Liver (tissue), 9 donors: ENCODE measurements around the gene TM9SF2. TPM values are rescaled to one million over a fixed set of nuclear protein-coding genes. Genes with fewer than 3 reads are reported as not detected.

Experiments used
- DNase-seq: peaks from one replicate; pipeline ENCODE4 v3.0.0-alpha.2; 2017; ENCODE audit warnings: low spot score
- H3K27ac ChIP-seq, 2 donors: one replicate each; pipeline ENCODE4 v1.7.0; 2013; ENCODE audit warnings: inconsistent platforms in 2 of 2, low read length in 2 of 2, control low read depth in 1 of 2, low read depth in 1 of 2, mild to moderate bottlenecking in 1 of 2
- H3K27me3 ChIP-seq, 4 donors: one replicate each; pipeline versions ENCODE4 v1.6.1 to v1.7.0; 2013; ENCODE audit warnings: low read length in 3 of 4, inconsistent platforms in 1 of 4, mild to moderate bottlenecking in 1 of 4, moderate library complexity in 1 of 4; ENCODE audit not compliant: control insufficient read depth in 4 of 4, insufficient read depth in 4 of 4
- H3K36me3 ChIP-seq, 4 donors: one replicate each; pipeline versions ENCODE4 v1.6.1 to v1.7.0; 2013; ENCODE audit warnings: low read length in 3 of 4, mild to moderate bottlenecking in 3 of 4, low read depth in 1 of 4, moderate library complexity in 1 of 4; ENCODE audit not compliant: control insufficient read depth in 4 of 4, insufficient read depth in 3 of 4
- H3K4me1 ChIP-seq, 4 donors: one replicate each; pipeline versions ENCODE4 v1.6.1 to v1.7.0; 2013; ENCODE audit warnings: low read length in 3 of 4, mild to moderate bottlenecking in 3 of 4, moderate library complexity in 1 of 4; ENCODE audit not compliant: control insufficient read depth in 4 of 4, insufficient read depth in 4 of 4
- H3K4me3 ChIP-seq, 3 donors: one replicate each; pipeline versions ENCODE4 v1.6.1 to v1.7.0; 2013; ENCODE audit warnings: low read length in 3 of 3, control low read depth in 1 of 3, low read depth in 1 of 3, mild to moderate bottlenecking in 1 of 3
- H3K9ac ChIP-seq, 2 donors: one replicate each; pipeline ENCODE4 v1.7.0; 2013; ENCODE audit warnings: low read length in 2 of 2, mild to moderate bottlenecking in 2 of 2, moderate library complexity in 2 of 2, control low read depth in 1 of 2, low read depth in 1 of 2
- H3K9me3 ChIP-seq, 4 donors: one replicate each; pipeline versions ENCODE4 v1.6.1 to v1.7.0; 2013; ENCODE audit warnings: low read length in 3 of 4; ENCODE audit not compliant: control insufficient read depth in 4 of 4
- ATF3 ChIP-seq: IDR thresholded peaks from 2 replicates; pipeline ENCODE4 v1.6.1; 2016; ENCODE audit warnings: antibody characterized with exemption
- CTCF ChIP-seq: fragments of 150-350 bp; IDR thresholded peaks from 2 replicates; pipeline ENCODE4 v1.5.1; 2017; ENCODE audit warnings: improper control_type of control experiment, low read depth, low read length; ENCODE audit not compliant: missing input control
- EGR1 ChIP-seq, 2 donors: IDR thresholded peaks; 2 replicates each; pipeline ENCODE4 v1.6.1; 2016 to 2018; ENCODE audit warnings: antibody characterized with exemption in 2 of 2, low read depth in 2 of 2
- FOXA1 ChIP-seq: IDR thresholded peaks from 2 replicates; pipeline ENCODE4 v1.6.1; 2016; ENCODE audit warnings: antibody characterized with exemption
- FOXA2 ChIP-seq: IDR thresholded peaks from 2 replicates; pipeline ENCODE4 v1.6.1; 2016; ENCODE audit warnings: antibody characterized with exemption
- GABPA ChIP-seq, 2 donors: IDR thresholded peaks in 1 of 2; conservative IDR thresholded peaks in 1 of 2; 2 replicates each; pipeline ENCODE4 v1.6.1; 2016; ENCODE audit warnings: antibody characterized with exemption in 2 of 2, mild to moderate bottlenecking in 1 of 2, moderate library complexity in 1 of 2
- HNF4A ChIP-seq, 2 donors: conservative IDR thresholded peaks; 2 replicates each; pipeline ENCODE4 v1.6.1; 2016; ENCODE audit warnings: antibody characterized with exemption in 2 of 2, mild to moderate bottlenecking in 2 of 2
- HNF4G ChIP-seq: IDR thresholded peaks from 2 replicates; pipeline ENCODE4 v1.6.1; 2016; ENCODE audit warnings: antibody characterized with exemption
- JUND ChIP-seq, 2 donors: IDR thresholded peaks; 2 replicates each; pipeline ENCODE4 v1.6.1; 2016; ENCODE audit warnings: antibody characterized with exemption in 2 of 2
- MAX ChIP-seq: IDR thresholded peaks from 2 replicates; pipeline ENCODE4 v1.6.1; 2016; ENCODE audit warnings: antibody characterized with exemption
- NR2F2 ChIP-seq: IDR thresholded peaks from 2 replicates; pipeline ENCODE4 v1.6.1; 2016; ENCODE audit warnings: antibody characterized with exemption
- RAD21 ChIP-seq, 2 donors: IDR thresholded peaks; 2 replicates each; pipeline ENCODE4 v1.6.1; 2016; ENCODE audit warnings: antibody characterized with exemption in 2 of 2, mild to moderate bottlenecking in 2 of 2
- RXRA ChIP-seq, 2 donors: IDR thresholded peaks; 2 replicates each; pipeline ENCODE4 v1.6.1; 2017 to 2018; ENCODE audit warnings: antibody characterized with exemption in 2 of 2, mild to moderate bottlenecking in 1 of 2
- SP1 ChIP-seq: IDR thresholded peaks from 2 replicates; pipeline ENCODE4 v1.6.1; 2018; ENCODE audit warnings: antibody characterized with exemption, mild to moderate bottlenecking
- TAF1 ChIP-seq: conservative IDR thresholded peaks from 2 replicates; pipeline ENCODE4 v1.6.1; 2016; ENCODE audit warnings: antibody characterized with exemption, mild to moderate bottlenecking
- YY1 ChIP-seq: IDR thresholded peaks from 2 replicates; pipeline ENCODE4 v1.6.1; 2016; ENCODE audit warnings: antibody characterized with exemption, mild to moderate bottlenecking
- WGBS: extraction: QIAGEN DNeasy Blood & Tissue Kit; methylation state at CpG from one replicate; pipeline ENCODE4 v1.1.7; 2013; 5-methylcytosine and 5-hydroxymethylcytosine counted together
- polyA plus RNA-seq, 2 donors: library from polyadenylated mRNA; stranded (reverse) in 1 of 2; unstranded in 1 of 2; fragments of 200-250 nt in 1 of 2; fragments of >200 nt in 1 of 2; fragmentation: Nextera tagmentation in 1 of 2; extraction: Ambion mirVana in 1 of 2; gene quantifications; one replicate each; pipeline versions ENCODE4 v1.2.1 to v1.2.3, GENCODE V29; 2013 to 2015
- total RNA-seq, 2 donors: library from RNA; depleted of rRNA; stranded (reverse); fragments of >200 nt; gene quantifications; one replicate each; pipeline ENCODE4 v1.2.3, GENCODE V29; 2014
- TF ChIP-seq, protein P1 (sequence below): IDR thresholded peaks from 2 replicates; pipeline ENCODE4 v1.6.1; 2016; ENCODE audit warnings: antibody characterized with exemption, mild to moderate bottlenecking
- TF ChIP-seq, protein P2 (sequence below): IDR thresholded peaks from 2 replicates; pipeline ENCODE4 v1.6.1; 2016; ENCODE audit warnings: antibody characterized with exemption
- donor health status: healthy.
- donor health status: healthy.
- donor health status: healthy.
- donor health status: healthy.
- donor health status: healthy.

The TM9SF2 gene
- total and polyA plus RNA-seq, 4 donors, result 70.2 to 112 (median 99.0) TPM

DNA sequence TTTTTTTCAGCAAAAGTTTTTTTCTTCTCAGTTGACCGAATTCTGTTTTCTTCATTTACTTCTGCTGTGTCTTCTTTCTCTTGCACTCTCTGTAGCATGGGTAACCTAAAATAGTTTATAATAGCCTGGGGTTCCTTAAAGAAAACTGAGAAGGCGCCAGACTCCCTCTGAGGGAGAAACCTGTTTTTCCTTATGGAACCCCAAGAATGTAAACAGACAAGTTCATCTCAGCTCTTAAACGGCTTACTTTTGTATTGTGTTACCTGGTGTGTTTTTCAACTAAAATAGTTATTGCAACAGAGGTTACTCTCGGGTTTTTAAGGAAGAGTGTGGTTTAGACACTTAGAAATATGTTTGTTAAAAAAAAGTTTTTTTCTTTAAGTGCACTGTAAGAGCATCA, 23.8 kb upstream of the TM9SF2 start:
- DNase-seq, result no peak
- Histone ChIP-seq H3K27ac (no peak overlapping the region), H3K36me3 (no peaks in the 10 kb centered on the region), H3K9me3 (no peaks in the 10 kb centered on the region), H3K4me1 (no peaks in the 10 kb centered on the region), H3K4me3 (no peak overlapping the region), H3K9ac (no peak overlapping the region), H3K27me3 (no peaks in the 10 kb centered on the region)
- 80% methylated on average over 4 of the region's 4 CpGs for WGBS
- TF ChIP-seq FOXA1 (no peak), MAX (no peak), YY1 (no peak), HNF4G (no peak), RAD21 (IDR thresholded peaks at IDR 0.05) (no peak), GABPA (IDR thresholded peaks at IDR 0.05 in 1 of 2, conservative IDR thresholded peaks at IDR 0.05 in 1 of 2) (no peak), EGR1 (IDR thresholded peaks at IDR 0.05; ENCODE audit: low read depth in 2 of 2) (no peak), TAF1 (no peak), ATF3 (no peak), NR2F2 (no peak), HNF4A (conservative IDR thresholded peaks at IDR 0.05) (no peak)
- TF ChIP-seq, protein P1, sequence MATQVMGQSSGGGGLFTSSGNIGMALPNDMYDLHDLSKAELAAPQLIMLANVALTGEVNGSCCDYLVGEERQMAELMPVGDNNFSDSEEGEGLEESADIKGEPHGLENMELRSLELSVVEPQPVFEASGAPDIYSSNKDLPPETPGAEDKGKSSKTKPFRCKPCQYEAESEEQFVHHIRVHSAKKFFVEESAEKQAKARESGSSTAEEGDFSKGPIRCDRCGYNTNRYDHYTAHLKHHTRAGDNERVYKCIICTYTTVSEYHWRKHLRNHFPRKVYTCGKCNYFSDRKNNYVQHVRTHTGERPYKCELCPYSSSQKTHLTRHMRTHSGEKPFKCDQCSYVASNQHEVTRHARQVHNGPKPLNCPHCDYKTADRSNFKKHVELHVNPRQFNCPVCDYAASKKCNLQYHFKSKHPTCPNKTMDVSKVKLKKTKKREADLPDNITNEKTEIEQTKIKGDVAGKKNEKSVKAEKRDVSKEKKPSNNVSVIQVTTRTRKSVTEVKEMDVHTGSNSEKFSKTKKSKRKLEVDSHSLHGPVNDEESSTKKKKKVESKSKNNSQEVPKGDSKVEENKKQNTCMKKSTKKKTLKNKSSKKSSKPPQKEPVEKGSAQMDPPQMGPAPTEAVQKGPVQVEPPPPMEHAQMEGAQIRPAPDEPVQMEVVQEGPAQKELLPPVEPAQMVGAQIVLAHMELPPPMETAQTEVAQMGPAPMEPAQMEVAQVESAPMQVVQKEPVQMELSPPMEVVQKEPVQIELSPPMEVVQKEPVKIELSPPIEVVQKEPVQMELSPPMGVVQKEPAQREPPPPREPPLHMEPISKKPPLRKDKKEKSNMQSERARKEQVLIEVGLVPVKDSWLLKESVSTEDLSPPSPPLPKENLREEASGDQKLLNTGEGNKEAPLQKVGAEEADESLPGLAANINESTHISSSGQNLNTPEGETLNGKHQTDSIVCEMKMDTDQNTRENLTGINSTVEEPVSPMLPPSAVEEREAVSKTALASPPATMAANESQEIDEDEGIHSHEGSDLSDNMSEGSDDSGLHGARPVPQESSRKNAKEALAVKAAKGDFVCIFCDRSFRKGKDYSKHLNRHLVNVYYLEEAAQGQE, result no peak

- no peak overlapping the region for H3K27ac ChIP-seq
- 88% methylated on average over 4 of the region's 4 CpGs for WGBS
- H3K36me3 ChIP-seq, result no peaks in the 10 kb centered on the region
- no peak overlapping the region for H3K9ac ChIP-seq
- no peaks in the 10 kb centered on the region for H3K4me1 ChIP-seq
- no peaks in the 10 kb centered on the region for H3K9me3 ChIP-seq
- DNase-seq, result no peak
- no peak for TF ChIP-seq GABPA (IDR thresholded peaks at IDR 0.05 in 1 of 2, conservative IDR thresholded peaks at IDR 0.05 in 1 of 2)
- TF ChIP-seq ATF3, result no peak
- no peaks in the 10 kb centered on the region for H3K27me3 ChIP-seq
- no peak overlapping the region for H3K4me3 ChIP-seq
Measured at GRCh38 chr13:99481366-99481765, 19.9 kb upstream of the TM9SF2 start.

DNA sequence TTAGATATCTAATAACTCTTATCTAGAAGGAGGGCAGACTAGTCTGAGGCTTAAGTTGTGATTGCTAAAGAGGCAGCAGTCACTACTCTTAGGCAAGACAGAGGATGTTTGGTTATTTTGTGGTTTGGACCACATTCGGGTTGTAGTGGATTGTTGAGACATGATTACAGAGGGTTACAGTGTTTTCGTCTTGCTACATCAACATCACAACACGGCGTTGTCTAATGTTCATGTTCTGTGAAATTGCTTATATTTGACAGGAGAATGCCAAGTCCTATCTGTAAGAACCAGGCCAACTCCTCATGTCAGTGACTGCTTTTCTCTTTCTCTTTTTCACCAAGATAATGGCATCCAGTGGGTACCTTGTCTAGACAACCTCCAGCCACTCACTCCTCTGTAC, 16.8 kb upstream of the TM9SF2 start:
- 75% methylated on average over 4 of the region's 4 CpGs for WGBS
- no peak for DNase-seq
- no peaks in the 10 kb centered on the region for H3K4me1 ChIP-seq
- H3K36me3 ChIP-seq, result no peaks in the 10 kb centered on the region
- no peak overlapping the region for H3K27ac ChIP-seq
- H3K9ac ChIP-seq, result no peak overlapping the region
- no peaks in the 10 kb centered on the region for H3K27me3 ChIP-seq
- H3K9me3 ChIP-seq, result no peaks in the 10 kb centered on the region
- H3K4me3 ChIP-seq, result no peak overlapping the region
- no peak for TF ChIP-seq ATF3
- no peak for TF ChIP-seq JUND (IDR thresholded peaks at IDR 0.05)
- TF ChIP-seq RXRA (IDR thresholded peaks at IDR 0.05), result no peak
- TF ChIP-seq HNF4G, result no peak
- TF ChIP-seq FOXA1, result no peak
- TF ChIP-seq SP1, result no peak
- no peak for TF ChIP-seq NR2F2
- TF ChIP-seq CTCF, result no peak
- TF ChIP-seq TAF1, result no peak
- no peak for TF ChIP-seq HNF4A (conservative IDR thresholded peaks at IDR 0.05)
- no peak for TF ChIP-seq EGR1 (IDR thresholded peaks at IDR 0.05; ENCODE audit: low read depth in 2 of 2)
- no peak for TF ChIP-seq YY1
- TF ChIP-seq, protein P2, sequence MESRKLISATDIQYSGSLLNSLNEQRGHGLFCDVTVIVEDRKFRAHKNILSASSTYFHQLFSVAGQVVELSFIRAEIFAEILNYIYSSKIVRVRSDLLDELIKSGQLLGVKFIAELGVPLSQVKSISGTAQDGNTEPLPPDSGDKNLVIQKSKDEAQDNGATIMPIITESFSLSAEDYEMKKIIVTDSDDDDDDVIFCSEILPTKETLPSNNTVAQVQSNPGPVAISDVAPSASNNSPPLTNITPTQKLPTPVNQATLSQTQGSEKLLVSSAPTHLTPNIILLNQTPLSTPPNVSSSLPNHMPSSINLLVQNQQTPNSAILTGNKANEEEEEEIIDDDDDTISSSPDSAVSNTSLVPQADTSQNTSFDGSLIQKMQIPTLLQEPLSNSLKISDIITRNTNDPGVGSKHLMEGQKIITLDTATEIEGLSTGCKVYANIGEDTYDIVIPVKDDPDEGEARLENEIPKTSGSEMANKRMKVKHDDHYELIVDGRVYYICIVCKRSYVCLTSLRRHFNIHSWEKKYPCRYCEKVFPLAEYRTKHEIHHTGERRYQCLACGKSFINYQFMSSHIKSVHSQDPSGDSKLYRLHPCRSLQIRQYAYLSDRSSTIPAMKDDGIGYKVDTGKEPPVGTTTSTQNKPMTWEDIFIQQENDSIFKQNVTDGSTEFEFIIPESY, result no peak
- TF ChIP-seq FOXA2, result no peak
- no peak for TF ChIP-seq RAD21 (IDR thresholded peaks at IDR 0.05)
